Stimulated activated CD4-positive, alpha-beta T cell treated with anti-CD3 and anti-CD28 coated beads, Interleukin-1b, Interleukin-23, amount 100 ng/mL, for 48 hours (primary cell): ENCODE data around the gene SST.
"Not testable (repeated sequence)": the region's sequence is repeated elsewhere in the genome, so short reads cannot be mapped to it uniquely, and the experiment has no call there.

Experiments
- DNase-seq: peaks from one replicate; pipeline ENCODE4 v3.0.0-alpha.2; 2020

Gene SST

GRCh38 chr3:187681756-187682155, 11.6 kb upstream of the SST start:
- not testable (repeated sequence) for DNase-seq

- DNase-seq: peak; percentile 68
These were observed 9.6 kb upstream of the SST start for GRCh38 chr3:187679638-187680396.

DNA sequence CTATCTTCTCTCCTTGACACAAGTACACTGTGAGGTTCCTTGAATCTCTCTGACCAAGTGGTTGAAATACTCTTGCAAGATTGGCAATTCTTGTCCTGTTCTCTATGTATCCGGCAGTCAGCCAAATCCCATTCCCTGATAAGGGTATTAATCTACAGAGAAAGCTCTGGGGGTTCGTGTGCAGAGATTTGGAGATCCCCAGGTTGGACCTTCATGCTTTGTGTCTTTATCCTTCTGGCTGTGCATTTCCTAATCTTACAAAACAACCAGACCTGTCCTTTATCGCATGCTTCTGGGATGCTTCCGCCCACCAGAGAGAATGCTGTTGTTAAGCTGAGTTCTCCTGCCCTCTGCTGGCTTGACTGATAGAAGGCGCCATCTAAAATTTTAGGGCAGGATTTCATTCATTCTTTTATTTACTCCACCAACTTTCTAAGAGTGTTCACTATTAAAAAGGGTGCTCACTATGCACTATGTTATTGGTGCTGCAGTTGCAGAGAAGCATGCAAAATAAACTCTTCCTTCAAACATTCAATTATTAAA, 8.6 kb upstream of the SST start:
- DNase-seq: no peak

DNA sequence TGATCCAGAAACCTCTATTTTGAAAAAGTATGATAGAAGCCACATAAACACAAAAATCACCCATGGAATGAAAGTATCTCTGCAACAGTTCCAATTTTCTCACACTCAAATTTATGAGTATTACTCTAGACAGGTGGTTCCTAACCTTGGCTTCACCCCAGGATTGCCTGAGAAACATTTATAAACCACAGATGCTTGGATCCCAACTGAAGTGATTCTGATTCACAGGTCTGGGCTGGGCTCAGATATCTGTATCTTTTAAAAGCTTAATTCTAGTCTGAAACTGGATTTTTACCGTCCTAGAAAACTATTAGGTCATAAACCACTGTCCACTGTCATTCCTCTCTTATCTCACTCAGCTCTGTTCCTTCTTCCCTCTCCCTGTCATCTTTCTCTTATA, 7.4 kb upstream of the SST start:
- no peak for DNase-seq

DNA sequence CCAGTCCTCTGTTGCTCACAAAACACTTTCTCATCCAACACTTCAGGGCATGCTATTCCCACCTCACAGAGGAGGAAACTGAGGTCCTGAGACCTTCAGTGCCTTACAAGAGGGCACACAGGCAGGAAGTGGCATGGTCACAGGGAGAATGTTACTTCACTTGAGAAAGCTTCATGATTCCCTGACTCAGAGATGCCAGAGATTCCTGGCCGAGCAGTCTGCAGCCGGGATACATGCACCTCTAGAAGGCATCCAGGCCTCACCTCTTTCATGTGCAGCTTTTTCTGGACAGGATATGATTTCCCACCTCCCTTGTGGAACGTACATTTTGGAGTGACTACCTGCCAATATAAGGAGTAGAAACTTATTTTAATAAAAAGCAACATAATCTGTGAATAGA, 2.8 kb upstream of the SST start:
- no peak for DNase-seq

DNA sequence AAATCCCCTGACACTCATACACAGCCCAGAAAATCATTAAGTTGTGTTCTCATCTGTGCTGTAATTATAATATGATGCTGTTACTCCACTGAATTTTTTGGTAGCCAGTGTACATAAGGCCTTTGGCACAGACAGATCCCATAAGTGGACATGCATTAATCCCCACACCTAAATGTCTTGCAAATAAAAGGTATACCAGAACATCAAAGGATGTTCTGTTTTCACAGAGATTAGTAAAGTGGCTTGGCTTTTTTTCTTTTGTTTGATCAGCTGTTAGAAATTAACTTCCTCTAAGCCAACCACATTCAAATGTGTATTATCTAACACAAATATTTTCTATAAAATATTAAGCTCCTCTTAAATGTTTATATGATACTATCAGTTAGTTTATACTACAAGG, 2.7 kb downstream of the SST start:
- DNase-seq: no peak

DNA sequence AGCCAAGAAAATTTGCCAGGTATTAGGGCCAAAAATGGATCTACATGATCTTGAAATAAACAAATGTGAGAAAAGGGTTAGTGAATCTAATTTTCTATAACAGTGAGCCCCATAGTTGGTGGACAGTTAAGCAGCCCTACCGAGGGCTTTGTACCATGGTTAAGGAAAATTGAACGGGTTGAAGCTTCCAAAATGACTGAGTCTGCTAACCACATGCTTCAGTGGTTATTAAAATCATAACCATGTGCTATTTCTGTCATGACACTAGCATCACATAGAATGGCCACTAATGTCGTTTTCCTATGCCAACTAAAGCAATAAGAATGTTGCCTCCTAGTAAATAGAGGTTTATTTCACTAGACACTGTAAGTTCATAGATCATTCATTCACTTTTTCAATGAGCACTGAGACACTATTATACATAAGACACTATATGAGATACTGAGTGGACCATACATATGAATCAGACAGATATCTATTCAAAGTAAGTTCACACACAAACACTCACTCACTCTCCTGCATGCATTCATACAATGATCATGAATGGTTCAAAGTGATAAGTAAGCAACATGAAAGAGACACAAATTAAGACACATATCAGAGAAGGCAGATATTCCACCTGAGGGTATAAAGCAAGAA, 4.3 kb downstream of the SST start:
- DNase-seq: no peak

DNA sequence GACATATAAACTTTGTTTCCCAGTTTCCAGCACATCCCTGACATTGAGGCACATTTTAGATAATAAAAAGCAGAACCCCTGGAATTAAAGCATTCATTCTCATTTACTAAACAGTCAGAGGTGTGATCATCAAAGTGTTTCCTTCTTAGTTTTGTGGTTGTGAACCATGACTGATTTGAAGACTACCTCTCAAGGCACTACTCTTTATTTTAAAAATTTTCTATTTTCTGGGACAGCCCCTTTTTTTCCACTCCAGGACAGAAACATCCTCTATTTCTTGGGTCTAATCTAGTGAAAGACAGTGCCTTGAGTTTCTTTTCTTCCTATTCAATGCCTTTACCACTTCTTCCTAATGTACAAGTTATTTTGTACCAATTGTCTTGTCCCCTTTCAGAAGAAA, 5.2 kb downstream of the SST start:
- no peak for DNase-seq

GRCh38 chr3:187662848-187663409, 7.3 kb downstream of the SST start:
- no peak for DNase-seq

- DNase-seq: no peak
These were observed 8.9 kb downstream of the SST start for GRCh38 chr3:187661267-187661666.

GRCh38 chr3:187651282-187651681, 18.9 kb downstream of the SST start:
- no peak for DNase-seq

GRCh38 chr3:187648177-187648576, 22.0 kb downstream of the SST start:
- DNase-seq: no peak

GRCh38 chr3:187646906-187647660, 23.1 kb downstream of the SST start:
- DNase-seq: no peak

GRCh38 chr3:187645379-187645778, 24.8 kb downstream of the SST start:
- not testable (repeated sequence) for DNase-seq

GRCh38 chr3:187642861-187643260, 27.3 kb downstream of the SST start:
- no peak for DNase-seq

- DNase-seq: no peak
These were observed 28.7 kb downstream of the SST start for GRCh38 chr3:187641320-187642016.

DNA sequence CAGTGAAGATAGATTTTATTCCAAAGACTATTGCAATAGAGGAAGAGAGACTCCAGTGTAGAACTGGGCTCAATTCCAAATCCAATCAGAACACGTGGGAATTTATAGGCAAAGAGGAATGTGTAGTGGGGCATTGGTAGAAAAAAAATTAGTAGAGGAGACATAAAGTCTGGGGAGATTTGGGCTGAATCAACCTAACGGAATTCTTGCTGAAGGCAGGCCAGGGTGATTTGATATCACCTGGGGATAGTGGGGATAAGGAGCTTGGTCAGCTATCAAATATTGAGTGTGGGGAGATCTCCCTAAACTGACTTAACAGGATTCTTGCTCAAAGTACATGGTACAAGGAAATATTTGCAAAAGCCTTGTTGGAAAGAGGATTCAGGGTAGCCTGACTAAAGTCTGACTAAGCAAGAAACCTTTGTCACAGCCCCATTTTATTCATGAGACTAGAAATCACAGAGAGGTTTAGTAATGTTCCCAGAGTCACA, 29.6 kb downstream of the SST start:
- no peak for DNase-seq

GRCh38 chr3:187639927-187640568, 30.1 kb downstream of the SST start:
- DNase-seq: no peak

GRCh38 chr3:187636528-187636927, 33.7 kb downstream of the SST start:
- DNase-seq: no peak

- DNase-seq: no peak
These were observed 39.8 kb downstream of the SST start for GRCh38 chr3:187630404-187630803.

DNA sequence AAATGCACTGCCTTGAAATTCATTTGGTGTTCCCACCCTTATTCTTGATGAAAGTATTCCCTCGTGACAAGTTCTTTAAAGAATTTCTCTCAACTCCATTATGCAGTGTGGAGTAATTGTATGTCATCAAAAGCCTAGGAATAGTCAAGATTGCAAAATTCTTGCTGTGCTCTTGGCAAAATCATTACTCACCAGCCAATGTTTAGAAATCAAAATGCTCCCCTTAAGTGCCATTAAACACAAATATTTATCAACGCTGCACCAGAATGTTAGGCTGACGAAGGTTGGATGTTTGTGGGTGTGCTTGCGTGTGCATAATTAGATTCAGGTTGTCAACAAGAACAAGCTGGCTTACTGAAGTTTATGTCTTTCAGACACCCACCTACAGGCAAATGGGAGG, 40.5 kb downstream of the SST start:
- no peak for DNase-seq

GRCh38 chr3:187628169-187628568, 42.0 kb downstream of the SST start:
- no peak for DNase-seq
